ENCODE measurements around the gene KRT82. TPM values are rescaled to one million over a fixed set of nuclear protein-coding genes. Genes with fewer than 3 reads are reported as not detected.

KRT82 gene
- total and polyA plus RNA-seq, 2 experiments from 2014 or later: not detected

DNA sequence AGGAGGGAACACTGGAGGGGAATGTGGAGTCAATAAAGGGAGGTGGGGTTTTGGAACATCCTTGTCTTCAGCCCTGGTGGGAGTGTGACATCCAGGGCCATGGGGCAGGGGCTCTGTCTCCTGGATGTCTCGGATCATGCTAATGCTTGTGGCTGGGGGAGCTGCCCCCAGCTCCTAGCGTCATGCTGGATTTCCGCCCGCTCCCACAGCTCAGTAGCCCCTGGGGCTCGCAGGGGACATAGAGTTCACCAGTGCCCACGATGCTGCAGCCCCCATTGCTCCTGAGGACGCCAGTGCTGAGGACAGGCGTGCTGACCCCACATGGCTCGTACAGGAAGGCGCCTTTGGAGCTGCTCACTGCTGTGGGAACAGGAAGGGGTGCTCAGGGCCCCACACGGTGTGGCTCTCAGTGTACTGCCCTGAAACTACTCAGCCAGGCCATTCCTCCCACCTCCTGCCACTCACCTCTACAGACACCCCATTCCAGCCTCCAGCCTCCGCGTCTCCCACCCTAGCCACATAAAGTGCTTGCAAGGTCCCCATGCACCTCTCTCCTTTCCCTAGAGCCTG lies 11.2 kb downstream of the KRT82 start:
- Histone ChIP-seq H3K4me1 (ENCODE audit: low read depth) (no peaks in the 10 kb centered on the region), H3K9me3 (ENCODE audit: low read depth) (no peaks in the 10 kb centered on the region), H3K36me3 (no peaks in the 10 kb centered on the region), H3K27ac (no peak overlapping the region), H3K4me3 (no peak overlapping the region), H3K27me3 (peaks cover 30% of the 10 kb centered on the region)
- TF ChIP-seq, protein P1, sequence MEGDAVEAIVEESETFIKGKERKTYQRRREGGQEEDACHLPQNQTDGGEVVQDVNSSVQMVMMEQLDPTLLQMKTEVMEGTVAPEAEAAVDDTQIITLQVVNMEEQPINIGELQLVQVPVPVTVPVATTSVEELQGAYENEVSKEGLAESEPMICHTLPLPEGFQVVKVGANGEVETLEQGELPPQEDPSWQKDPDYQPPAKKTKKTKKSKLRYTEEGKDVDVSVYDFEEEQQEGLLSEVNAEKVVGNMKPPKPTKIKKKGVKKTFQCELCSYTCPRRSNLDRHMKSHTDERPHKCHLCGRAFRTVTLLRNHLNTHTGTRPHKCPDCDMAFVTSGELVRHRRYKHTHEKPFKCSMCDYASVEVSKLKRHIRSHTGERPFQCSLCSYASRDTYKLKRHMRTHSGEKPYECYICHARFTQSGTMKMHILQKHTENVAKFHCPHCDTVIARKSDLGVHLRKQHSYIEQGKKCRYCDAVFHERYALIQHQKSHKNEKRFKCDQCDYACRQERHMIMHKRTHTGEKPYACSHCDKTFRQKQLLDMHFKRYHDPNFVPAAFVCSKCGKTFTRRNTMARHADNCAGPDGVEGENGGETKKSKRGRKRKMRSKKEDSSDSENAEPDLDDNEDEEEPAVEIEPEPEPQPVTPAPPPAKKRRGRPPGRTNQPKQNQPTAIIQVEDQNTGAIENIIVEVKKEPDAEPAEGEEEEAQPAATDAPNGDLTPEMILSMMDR (IDR thresholded peaks at IDR 0.05; ENCODE audit: low read depth, low read length): no peak
- no peak for DNase-seq (ENCODE audit: low read depth in 1 of 2, low spot score in 1 of 2)

GRCh38 chr12:52392465-52393007 lies 13.6 kb downstream of the KRT82 start:
- H3K9me3 ChIP-seq (ENCODE audit: low read depth): no peaks in the 10 kb centered on the region
- DNase-seq (ENCODE audit: low read depth in 1 of 2, low spot score in 1 of 2): no peak
- peaks cover 54% of the 10 kb centered on the region for H3K27me3 ChIP-seq
- no peak overlapping the region for H3K4me3 ChIP-seq
- H3K27ac ChIP-seq: no peak overlapping the region
- TF ChIP-seq, protein P1 (IDR thresholded peaks at IDR 0.05; ENCODE audit: low read depth, low read length): no peak
- H3K36me3 ChIP-seq: no peaks in the 10 kb centered on the region
- no peaks in the 10 kb centered on the region for H3K4me1 ChIP-seq (ENCODE audit: low read depth)

DNA sequence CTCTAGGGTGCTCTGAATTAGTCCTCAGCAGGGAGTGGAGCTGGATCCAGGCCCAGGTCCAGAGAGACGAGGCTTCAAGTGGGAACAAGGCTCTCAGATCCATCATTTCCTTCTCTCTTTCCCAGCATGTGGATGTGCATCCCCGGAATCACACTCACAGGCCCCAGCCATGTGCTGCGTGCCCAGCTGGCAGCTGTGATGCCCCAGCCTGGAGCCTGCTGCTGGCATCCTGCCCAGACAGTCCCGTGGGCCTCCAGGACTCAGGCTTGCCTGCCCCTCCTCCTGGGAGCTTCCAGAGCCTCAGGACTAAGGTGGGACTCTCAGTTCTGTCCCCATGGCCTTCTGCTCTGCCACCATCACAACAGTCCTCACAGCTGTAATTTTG lies 14.5 kb downstream of the KRT82 start:
- TF ChIP-seq, protein P1 (IDR thresholded peaks at IDR 0.05; ENCODE audit: low read depth, low read length): no peak
- no peaks in the 10 kb centered on the region for H3K4me1 ChIP-seq (ENCODE audit: low read depth)
- H3K9me3 ChIP-seq (ENCODE audit: low read depth): no peaks in the 10 kb centered on the region
- H3K27me3 ChIP-seq: peaks cover 56% of the 10 kb centered on the region
- DNase-seq (ENCODE audit: low read depth in 1 of 2, low spot score in 1 of 2): peak in 1 of 2 donors; percentile 20
- no peak overlapping the region for H3K27ac ChIP-seq
- H3K4me3 ChIP-seq: no peak overlapping the region
- no peaks in the 10 kb centered on the region for H3K36me3 ChIP-seq

DNA sequence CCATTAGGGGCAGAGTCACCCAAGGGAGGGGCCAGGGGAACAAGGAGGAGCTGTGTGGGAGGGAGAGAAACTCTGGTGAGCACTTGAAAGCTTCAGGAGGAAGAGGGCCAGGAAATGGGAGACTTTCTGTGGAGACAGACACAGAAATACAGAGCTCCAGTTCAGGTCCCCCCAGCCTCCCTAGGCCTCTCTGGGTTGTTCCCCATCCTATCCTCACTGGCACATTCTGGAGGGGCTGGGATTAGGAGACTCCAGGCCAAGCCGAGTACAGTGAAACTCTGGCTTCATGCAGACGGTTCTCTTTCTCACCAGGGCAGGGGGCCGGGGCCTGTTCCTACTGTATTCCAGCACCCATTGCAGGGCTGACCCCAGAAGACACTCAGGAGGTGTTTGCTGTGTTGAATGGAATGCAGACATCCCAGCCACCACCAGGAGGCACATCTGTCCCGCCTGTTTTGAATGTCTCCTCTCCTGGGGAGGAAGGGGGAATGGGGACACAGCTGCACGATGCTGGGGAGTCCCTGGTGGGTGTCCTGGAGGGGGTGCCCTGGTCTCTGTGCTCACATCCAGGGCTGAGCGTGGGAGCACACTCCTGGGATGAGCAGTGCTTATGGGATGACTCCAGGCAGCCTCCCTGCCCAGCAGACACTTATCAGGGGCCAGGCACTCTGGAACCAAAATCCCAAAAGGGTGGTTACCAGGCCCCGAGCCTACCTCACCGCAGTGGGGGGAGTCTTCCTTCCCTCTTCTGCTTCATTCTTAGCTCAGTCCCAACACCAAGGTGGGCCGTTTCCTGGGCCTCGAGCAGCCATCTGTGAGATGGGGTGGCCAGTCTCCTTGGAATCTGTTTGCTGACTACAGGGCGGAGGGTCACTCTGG lies 15.2 kb downstream of the KRT82 start:
- Histone ChIP-seq H3K27me3 (peaks cover 56% of the 10 kb centered on the region), H3K27ac (no peak overlapping the region), H3K36me3 (no peaks in the 10 kb centered on the region), H3K4me3 (no peak overlapping the region), H3K4me1 (ENCODE audit: low read depth) (no peaks in the 10 kb centered on the region), H3K9me3 (ENCODE audit: low read depth) (no peaks in the 10 kb centered on the region)
- DNase-seq (ENCODE audit: low read depth in 1 of 2, low spot score in 1 of 2): peak; percentile 8 to 50
- TF ChIP-seq, protein P1 (IDR thresholded peaks at IDR 0.05; ENCODE audit: low read depth, low read length): peak; percentile 78

DNA sequence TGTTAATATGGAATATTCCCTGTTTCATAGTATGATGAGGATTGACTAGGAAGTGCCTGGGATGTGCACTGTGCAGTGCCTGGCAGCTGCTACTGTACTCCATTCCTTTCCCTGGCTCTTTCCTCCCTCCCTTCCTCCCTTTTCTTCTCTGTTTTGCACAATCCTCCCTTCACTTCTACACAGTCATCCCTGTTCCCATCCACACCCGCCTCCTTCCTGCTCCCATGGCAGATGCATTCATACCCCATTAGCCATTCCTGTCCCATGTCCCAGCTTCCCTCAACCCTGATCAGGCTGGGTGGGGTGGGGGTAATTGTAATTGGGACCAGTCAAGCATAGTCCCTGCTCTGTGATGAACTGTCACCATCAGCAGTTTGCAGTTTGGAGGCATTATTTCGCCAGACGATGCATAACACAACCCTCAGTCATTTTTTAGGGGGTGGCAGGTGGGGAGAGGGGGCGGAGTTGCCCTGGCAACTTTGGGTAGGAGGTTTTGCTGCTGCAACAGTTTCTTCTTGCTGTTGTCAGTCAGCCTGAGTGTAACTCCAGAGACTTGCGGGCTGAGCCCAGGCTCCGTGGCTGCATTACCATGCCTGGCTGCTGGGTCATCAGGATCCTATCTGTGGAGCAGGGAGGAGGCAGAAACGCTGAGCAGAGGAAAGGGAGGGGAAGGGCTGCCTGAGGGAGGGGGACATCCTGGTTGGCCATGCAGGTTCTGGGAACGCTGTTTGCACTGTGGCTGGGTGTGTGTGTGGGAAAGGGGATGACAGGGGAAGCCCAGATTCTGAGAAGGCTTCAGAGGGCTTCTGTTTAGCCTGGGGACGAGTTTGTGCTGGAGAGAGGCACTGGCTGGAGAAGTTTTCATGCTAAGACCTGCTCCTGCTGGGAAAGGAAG lies 16.6 kb downstream of the KRT82 start:
- Histone ChIP-seq H3K36me3 (no peaks in the 10 kb centered on the region), H3K4me3 (no peak overlapping the region), H3K9me3 (ENCODE audit: low read depth) (no peaks in the 10 kb centered on the region), H3K4me1 (ENCODE audit: low read depth) (no peaks in the 10 kb centered on the region), H3K27ac (no peak overlapping the region), H3K27me3 (peaks cover 50% of the 10 kb centered on the region)
- TF ChIP-seq, protein P1 (IDR thresholded peaks at IDR 0.05; ENCODE audit: low read depth, low read length): no peak
- DNase-seq (ENCODE audit: low read depth in 1 of 2, low spot score in 1 of 2): peak in 1 of 2 donors; percentile 50
